HG03460 (cell line): ENCODE results near the gene FPR1.
"Not testable (repeated sequence)": the region's sequence is repeated elsewhere in the genome, so short reads cannot be mapped to it uniquely, and the experiment has no call there.

Source experiments
- ATAC-seq: cut with Tn5 transposase; IDR thresholded peaks from one replicate; pipeline ENCODE4 v1.9.1; 2021; ENCODE audit not compliant: unreplicated experiment

Gene FPR1

GRCh38 chr19:51738523-51738922, 13.2 kb downstream of the FPR1 start:
- ATAC-seq, result not testable (repeated sequence)

- ATAC-seq, result no peak
Observed at GRCh38 chr19:51737924-51738323, 13.8 kb downstream of the FPR1 start.

- no peak for ATAC-seq
Observed at GRCh38 chr19:51737389-51737788, 14.3 kb downstream of the FPR1 start.

DNA sequence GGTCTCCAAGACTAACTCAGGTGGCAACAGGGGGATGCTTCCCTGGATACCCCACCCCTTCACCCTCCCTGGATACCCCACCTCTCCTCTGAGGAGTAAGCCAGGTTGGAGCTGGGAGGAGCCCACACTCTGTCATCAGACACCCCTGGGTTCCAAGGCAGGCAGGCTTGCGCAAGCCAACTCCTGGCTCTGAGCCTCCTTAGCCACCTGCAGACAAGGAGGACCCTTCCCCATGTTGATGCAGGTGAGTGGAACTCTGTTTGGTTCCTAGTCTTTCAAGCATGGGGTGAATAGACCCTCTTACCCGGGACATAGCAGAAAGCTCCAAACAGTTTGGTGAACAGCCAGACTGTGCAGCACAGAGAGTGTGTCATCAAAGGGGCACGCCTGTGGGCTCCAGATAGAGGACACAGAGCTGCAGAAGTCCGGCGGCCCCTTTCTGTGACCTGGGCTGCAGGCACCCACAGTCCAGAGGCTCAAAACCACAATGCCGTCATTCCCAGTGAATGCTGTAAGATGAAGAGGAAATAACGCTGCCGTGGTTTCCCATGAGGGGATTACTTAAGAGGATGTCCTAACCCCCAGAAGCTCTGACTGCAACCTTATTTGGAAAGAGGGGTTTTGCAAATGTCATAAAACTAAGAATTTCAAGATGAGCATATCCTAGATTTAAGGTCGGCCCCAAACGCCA, 15.8 kb downstream of the FPR1 start:
- ATAC-seq, result no peak

DNA sequence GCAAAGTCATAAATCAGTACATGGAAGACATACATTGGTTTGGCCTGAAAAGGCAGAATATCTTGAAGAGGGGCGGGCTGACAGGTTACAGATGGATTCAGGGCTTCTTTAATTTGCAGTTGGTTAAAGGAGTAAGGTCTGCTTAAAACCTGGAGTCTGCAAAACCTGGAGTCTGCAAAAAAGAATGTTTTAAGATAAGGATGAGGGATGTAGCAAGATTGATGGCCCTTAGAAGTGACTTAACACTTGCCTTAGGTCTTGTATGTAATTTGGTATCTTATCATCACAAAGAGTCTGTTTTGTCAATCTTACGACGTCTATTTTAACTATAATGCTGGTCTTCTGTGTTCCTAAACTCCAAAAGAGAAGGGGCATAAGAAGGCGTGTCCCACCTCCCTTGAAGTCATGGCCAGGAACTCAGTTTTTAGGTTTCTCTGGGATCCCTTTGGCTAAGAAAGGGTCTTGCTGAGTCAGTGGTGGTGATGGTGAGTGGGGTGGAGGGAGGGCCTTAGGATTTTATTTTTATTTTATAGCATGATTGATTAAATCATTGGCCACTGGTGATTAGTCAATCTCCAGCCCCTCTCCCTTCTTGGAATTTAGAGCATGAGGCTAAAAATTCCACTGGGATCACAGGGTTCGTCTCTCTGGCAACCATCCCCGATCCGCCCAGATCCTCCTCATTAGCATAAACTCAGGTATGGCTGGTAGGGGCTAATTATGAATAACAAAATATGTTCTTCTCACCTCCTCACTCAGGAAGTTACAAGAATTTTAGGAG, 17.7 kb downstream of the FPR1 start:
- ATAC-seq, result no peak

- no peak for ATAC-seq
Observed at GRCh38 chr19:51729781-51730180, 21.9 kb downstream of the FPR1 start.

- ATAC-seq, result no peak
Observed at GRCh38 chr19:51727349-51727880, 24.3 kb downstream of the FPR1 start.

GRCh38 chr19:51726049-51726448, 25.6 kb downstream of the FPR1 start:
- no peak for ATAC-seq

- ATAC-seq, result no peak
Observed at GRCh38 chr19:51724543-51724942, 27.1 kb downstream of the FPR1 start.

- no peak for ATAC-seq
Observed at GRCh38 chr19:51722492-51722891, 29.2 kb downstream of the FPR1 start.

GRCh38 chr19:51721905-51722304, 29.8 kb downstream of the FPR1 start:
- no peak for ATAC-seq

DNA sequence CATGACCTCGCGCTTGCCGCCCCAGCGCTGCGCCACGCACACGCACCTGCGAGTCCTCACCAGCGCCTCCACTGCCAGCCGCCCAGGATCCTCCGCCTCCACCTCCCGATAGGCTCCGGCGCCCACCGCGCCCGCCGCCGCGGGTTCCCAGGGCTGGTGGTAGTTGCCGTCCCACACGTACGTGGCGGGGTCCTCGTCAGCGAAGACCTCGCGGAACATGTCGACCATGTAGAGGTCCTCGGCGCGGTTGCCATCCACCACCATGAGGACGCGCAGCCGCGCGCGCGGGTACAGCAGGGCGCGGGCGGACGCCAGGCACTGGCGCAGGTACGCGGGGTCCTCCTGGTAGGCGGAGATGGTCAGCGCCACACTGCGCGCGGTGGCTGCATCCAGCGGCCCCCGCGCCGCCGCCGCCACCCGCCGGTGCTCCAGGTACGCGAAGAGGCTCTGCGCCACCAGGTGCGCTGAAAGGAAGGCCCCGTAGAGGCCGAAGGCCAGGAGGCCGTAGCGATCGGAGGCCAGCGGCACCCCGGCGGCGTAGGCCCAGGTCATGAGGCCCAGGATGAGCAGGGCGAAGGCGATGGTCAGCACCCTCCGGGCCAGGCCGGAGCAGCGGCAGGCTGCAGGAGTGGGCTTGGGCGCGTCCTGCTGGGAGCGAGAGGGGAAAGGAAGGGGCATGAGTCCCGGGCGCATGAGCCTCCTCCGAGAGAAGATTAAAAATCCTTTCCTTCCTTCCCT, 32.3 kb downstream of the FPR1 start:
- no peak for ATAC-seq

GRCh38 chr19:51716925-51717324, 34.8 kb downstream of the FPR1 start:
- no peak for ATAC-seq

- ATAC-seq, result no peak
Observed at GRCh38 chr19:51715850-51716249, 35.8 kb downstream of the FPR1 start.

- no peak for ATAC-seq
Observed at GRCh38 chr19:51714848-51715247, 36.8 kb downstream of the FPR1 start.

DNA sequence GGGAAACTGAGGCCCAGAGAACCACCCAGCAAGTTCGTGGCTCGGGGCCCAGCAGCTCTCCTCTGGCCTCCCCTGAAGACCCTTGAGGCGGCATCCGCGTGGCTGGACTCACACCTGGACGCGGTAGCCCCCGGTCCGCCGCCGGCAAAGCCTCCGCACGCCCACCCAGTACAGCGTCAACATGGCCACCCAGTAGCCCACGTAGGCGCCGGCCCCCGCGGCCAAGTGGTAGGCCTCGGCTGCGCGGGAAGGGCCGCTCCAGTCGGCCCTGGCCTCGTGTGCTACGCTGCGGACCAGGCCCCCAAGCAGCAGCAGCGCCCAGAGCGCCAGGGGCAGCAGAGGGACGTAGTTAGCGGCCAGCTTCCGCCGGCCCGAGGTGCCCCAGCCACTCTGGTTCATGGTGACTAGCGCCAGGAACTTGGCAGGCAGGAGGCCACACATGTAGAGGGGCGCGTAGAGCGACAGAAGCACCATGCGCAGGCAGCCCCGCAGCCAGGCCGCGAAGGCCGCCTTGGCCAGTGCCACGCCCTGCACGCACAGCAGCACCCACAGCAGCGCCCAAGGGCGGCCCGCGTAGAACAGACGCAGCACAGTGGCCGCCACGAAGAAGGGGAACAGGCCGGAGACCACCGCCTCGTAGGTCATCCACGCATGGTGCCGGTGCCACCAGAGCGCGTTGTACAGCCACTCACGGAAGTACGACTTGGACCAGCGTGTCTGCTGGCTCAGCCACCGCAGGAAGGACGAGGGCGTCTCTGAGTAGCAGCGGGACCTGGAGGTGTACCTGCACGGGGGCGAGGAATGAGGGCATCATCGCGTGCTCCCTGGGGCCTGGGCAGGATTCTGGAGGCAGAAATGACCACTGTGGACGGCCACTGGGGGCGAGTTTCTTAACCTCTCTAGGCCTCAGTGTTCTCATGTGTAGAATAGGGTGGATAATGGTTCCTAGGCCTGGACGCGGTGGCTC, 38.1 kb downstream of the FPR1 start:
- ATAC-seq, result no peak

- ATAC-seq, result no peak
Observed at GRCh38 chr19:51712461-51713081, 39.1 kb downstream of the FPR1 start.

DNA sequence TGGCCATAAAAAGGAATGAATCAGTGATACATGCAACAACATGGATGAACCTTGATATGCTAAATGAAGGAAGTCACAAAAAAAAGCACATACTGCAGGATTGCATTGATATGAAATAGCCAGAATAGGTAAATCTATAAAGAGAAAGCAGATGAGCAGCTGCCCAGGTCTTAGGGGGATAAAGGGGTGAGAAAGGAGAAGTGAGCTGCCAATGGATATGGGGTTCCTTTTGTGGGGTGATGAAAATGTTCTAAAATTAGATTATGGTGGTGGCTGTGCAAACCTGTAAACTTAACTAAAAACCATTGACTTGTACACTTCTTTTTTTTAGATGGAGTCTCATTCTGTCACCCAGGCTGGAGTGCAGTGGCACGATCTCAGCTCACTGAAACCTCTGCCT, 40.0 kb downstream of the FPR1 start:
- no peak for ATAC-seq

GRCh38 chr19:51710163-51710562, 41.5 kb downstream of the FPR1 start:
- ATAC-seq, result no peak

- ATAC-seq, result no peak
Observed at GRCh38 chr19:51709575-51709974, 42.1 kb downstream of the FPR1 start.
